Heart left ventricle (tissue), 16 donors: ENCODE data around the gene UNC13B. TPM values are rescaled to one million over a fixed set of nuclear protein-coding genes. Genes with fewer than 3 reads are reported as not detected.
A peak's percentile ranks its signal among the peaks of the same experiment; 100 is the strongest.

Experiments
- ATAC-seq, 4 donors: fragments of 200-7000 bp; cut with Tn5 transposase; one replicate each; pipeline ENCODE4 v1.9.1; 2020 to 2022; ENCODE audit warnings: moderate library complexity in 4 of 4, mild to moderate bottlenecking in 3 of 4, moderate number of reproducible peaks in 1 of 4
- DNase-seq, 5 donors: peaks; one replicate each; pipeline ENCODE4 v3.0.0-alpha.2; 2020
- H3K27ac ChIP-seq, 12 donors: fragments of 200-600 bp; sonication (generic) in 4 of 12; one replicate each; pipeline versions ENCODE4 v1.5.0 to v1.8.0; 2016 to 2022; ENCODE audit warnings: mild to moderate bottlenecking in 2 of 12
- H3K27me3 ChIP-seq, 9 donors: fragments of 200-600 bp; sonication (generic) in 2 of 9; one replicate each; pipeline versions ENCODE4 v1.5.1 to v1.8.0; 2016 to 2022; ENCODE audit warnings: mild to moderate bottlenecking in 3 of 9
- H3K36me3 ChIP-seq, 9 donors: fragments of 200-600 bp; sonication (generic) in 2 of 9; one replicate each; pipeline versions ENCODE4 v1.5.0 to v1.8.0; 2018 to 2022; ENCODE audit warnings: mild to moderate bottlenecking in 2 of 9
- H3K4me1 ChIP-seq, 12 donors: fragments of 200-600 bp; sonication (generic) in 4 of 12; one replicate each; pipeline versions ENCODE4 v1.5.0 to v1.8.0; 2016 to 2022; ENCODE audit warnings: mild to moderate bottlenecking in 3 of 12
- H3K4me3 ChIP-seq, 12 donors: fragments of 200-600 bp; sonication (generic) in 4 of 12; one replicate each; pipeline versions ENCODE4 v1.5.0 to v1.8.0; 2017 to 2022; ENCODE audit warnings: mild to moderate bottlenecking in 9 of 12, moderate library complexity in 4 of 12
- H3K9me3 ChIP-seq, 12 donors: fragments of 200-600 bp; sonication (generic) in 4 of 12; one replicate each; pipeline versions ENCODE4 v1.5.0 to v1.8.0; 2016 to 2022; ENCODE audit warnings: mild to moderate bottlenecking in 1 of 12
- POLR2A ChIP-seq, 2 donors: fragments of 450-650 bp; IDR thresholded peaks; one replicate each; pipeline ENCODE4 v1.6.1; 2017; ENCODE audit warnings: antibody characterized with exemption in 2 of 2, mild to moderate bottlenecking in 2 of 2, moderate library complexity in 2 of 2
- WGBS, 4 donors: extraction: QIAGEN DNeasy Blood & Tissue Kit in 2 of 4; methylation state at CpG; one replicate each; pipeline versions ENCODE4 v1.1.5 to v1.1.7; 2013 to 2018; 5-methylcytosine and 5-hydroxymethylcytosine counted together
- intact Hi-C, 10 donors: fragments of 100-400 bp; cut with DNase I; formaldehyde crosslinking; loops; one replicate each; pipeline versions ENCODE4 v1.11.1 to v1.14.2; 2022
- polyA plus RNA-seq, 2 donors: library from polyadenylated mRNA; stranded (reverse); fragments of 200-250 nt; gene quantifications; one replicate each; pipeline ENCODE4 v1.2.3, GENCODE V29; 2013
- total RNA-seq, 9 donors: library from RNA; depleted of rRNA in 2 of 9; stranded (reverse); fragments of >200 nt in 2 of 9; fragmentation: NEBNext Ultra II Directional in 3 of 9; extraction: Animal tissue kit (Norgen Biotek cat#: 25700) in 3 of 9; gene quantifications; one replicate each; pipeline versions ENCODE4 v1.1.0 to v1.2.4, GENCODE V29; 2016 to 2023
- TF ChIP-seq, protein P1 (sequence below), 12 donors: fragments of 200-600 bp; sonication (generic) in 4 of 12; IDR thresholded peaks; one replicate each; pipeline versions ENCODE4 v1.5.0 to v1.8.0; 2018 to 2022; ENCODE audit warnings: antibody characterized with exemption in 12 of 12, mild to moderate bottlenecking in 5 of 12
- donor health status: ischemic (EF 13 %, LVEDD 7.1; RV severe dilation, severe dysfunction).
- donor health status: healthy with polysubstance abuse.
- donor health status: DM: no; HTN: yes; CAD: no.
- donor health status: DM: no; HTN: no; CAD: no.
- donor health status: ischemic (EF 25% LVEDD 6.9; RV normal size, moderate dysfunction).
- donor health status: ischemic (EF 25% LVEDD 5.7; RV mildly dilated, moderate dysfunction).
- donor health status: healthy.
- donor health status: DM: yes; HTN: yes; CAD: no.
- donor health status: ischemic (EF 35%, LVEDD 5.7; RV mildly dilated, moderate dysfunction).
- donor health status: nonischemic (EF 11% LVEDD 7.7; RV severe dilation, severe dysfunction).
- donor health status: DM: yes; HTN: yes; CAD: no.
- donor health status: PGD.
- donor health status: ischemic (EF 29% LVEDD 5.4; RV normal size, mild dysfunction).
- donor health status: nonischemic (EF 23%, LVEDD 6.1; RV moderate dilation, normal function).

Gene UNC13B
- total and polyA plus RNA-seq, 11 donors, result 8.1 to 30.2 (median 21.2) TPM

- Histone ChIP-seq H3K27ac (no peak overlapping the region), H3K36me3 (no peaks in the 10 kb centered on the region), H3K27me3 (no peaks in the 10 kb centered on the region), H3K4me1 (peaks cover 0 to 15% (median 0%) of the 10 kb centered on the region in 12 donors), H3K9me3 (peaks cover 0 to 5% (median 0%) of the 10 kb centered on the region in 12 donors), H3K4me3 (no peak overlapping the region)
- TF ChIP-seq POLR2A (IDR thresholded peaks at IDR 0.05), result no peak
- TF ChIP-seq, protein P1, sequence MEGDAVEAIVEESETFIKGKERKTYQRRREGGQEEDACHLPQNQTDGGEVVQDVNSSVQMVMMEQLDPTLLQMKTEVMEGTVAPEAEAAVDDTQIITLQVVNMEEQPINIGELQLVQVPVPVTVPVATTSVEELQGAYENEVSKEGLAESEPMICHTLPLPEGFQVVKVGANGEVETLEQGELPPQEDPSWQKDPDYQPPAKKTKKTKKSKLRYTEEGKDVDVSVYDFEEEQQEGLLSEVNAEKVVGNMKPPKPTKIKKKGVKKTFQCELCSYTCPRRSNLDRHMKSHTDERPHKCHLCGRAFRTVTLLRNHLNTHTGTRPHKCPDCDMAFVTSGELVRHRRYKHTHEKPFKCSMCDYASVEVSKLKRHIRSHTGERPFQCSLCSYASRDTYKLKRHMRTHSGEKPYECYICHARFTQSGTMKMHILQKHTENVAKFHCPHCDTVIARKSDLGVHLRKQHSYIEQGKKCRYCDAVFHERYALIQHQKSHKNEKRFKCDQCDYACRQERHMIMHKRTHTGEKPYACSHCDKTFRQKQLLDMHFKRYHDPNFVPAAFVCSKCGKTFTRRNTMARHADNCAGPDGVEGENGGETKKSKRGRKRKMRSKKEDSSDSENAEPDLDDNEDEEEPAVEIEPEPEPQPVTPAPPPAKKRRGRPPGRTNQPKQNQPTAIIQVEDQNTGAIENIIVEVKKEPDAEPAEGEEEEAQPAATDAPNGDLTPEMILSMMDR (IDR thresholded peaks at IDR 0.05), result no peak
- intact Hi-C loops, result loop anchor here in 1 of 10 donors (10.0 kb wide), 1 partner anchor 83 kb away; no protein-coding TSS in a partner anchor
- DNase-seq, result no peak
- 70 to 82% (median 78%) methylated on average over 4 of the region's 4 CpGs for WGBS, 4 donors
- ATAC-seq, result no peak
Observed at GRCh38 chr9:35211854-35212253, 50.0 kb downstream of the UNC13B start.

- Histone ChIP-seq H3K4me3 (peak overlapping the region in 1 of 12 donors; percentile 12), H3K27ac (peak overlapping the region in 3 of 12 donors; percentile 6 to 58 (median 51)), H3K4me1 (peaks cover 0 to 3% (median 0%) of the 10 kb centered on the region in 12 donors), H3K9me3 (peaks cover 0 to 41% (median 14%) of the 10 kb centered on the region in 12 donors), H3K36me3 (no peaks in the 10 kb centered on the region), H3K27me3 (no peaks in the 10 kb centered on the region)
- ATAC-seq (peak in 3 of 4 donors; percentile 66 to 71 (median 68)), DNase-seq (no peak)
- WGBS, 4 donors, result 60 to 70% (median 68%) methylated on average over 6 of the region's 6 CpGs
- intact Hi-C loops, result loop anchor here in 1 of 10 donors (10.0 kb wide), 1 partner anchor 74 kb away; no protein-coding TSS in a partner anchor
- TF ChIP-seq, protein P1 (IDR thresholded peaks at IDR 0.05), result no peak
- TF ChIP-seq POLR2A (IDR thresholded peaks at IDR 0.05), result no peak
Observed at GRCh38 chr9:35220659-35221338, 59.0 kb downstream of the UNC13B start.

- peak in 2 of 4 donors; percentile 28 to 31 for ATAC-seq
- Histone ChIP-seq H3K4me1 (peaks cover 0 to 30% (median 15%) of the 10 kb centered on the region in 12 donors), H3K36me3 (no peaks in the 10 kb centered on the region), H3K27ac (no peak overlapping the region), H3K9me3 (peaks cover 0 to 34% (median 13%) of the 10 kb centered on the region in 12 donors), H3K27me3 (no peaks in the 10 kb centered on the region), H3K4me3 (no peak overlapping the region)
- DNase-seq, result no peak
- WGBS, 4 donors, result 84 to 95% (median 91%) methylated on average over 4 to 5 of the region's 5 CpGs
- TF ChIP-seq, protein P1 (IDR thresholded peaks at IDR 0.05), result no peak
- TF ChIP-seq POLR2A (IDR thresholded peaks at IDR 0.05), result no peak
- intact Hi-C loops, result loop anchor here in 1 of 10 donors (10.0 kb wide), 1 partner anchor 69 kb away; no protein-coding TSS in a partner anchor
Observed at GRCh38 chr9:35225677-35226076, 63.9 kb downstream of the UNC13B start.

DNA sequence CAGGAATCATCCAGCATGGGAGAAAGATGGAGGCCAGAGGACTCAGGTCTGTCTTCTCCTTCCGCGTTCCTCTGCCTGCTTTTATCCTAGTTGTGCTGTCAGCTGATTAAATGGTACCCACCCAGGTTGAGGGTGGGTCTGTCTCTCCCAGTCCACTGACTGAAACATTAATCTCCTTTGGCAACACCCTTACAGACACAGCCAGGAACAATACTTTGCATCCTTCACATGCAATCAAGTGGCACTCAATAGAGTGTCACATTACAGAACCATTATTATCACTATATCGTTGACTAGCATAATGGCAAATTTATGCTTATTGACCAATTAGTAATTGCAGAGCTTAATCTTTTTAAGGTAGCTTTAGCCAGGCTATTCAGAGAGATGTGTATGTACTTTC, 64.8 kb downstream of the UNC13B start:
- intact Hi-C loops, result loop anchor here in 1 of 10 donors (10.0 kb wide), 1 partner anchor 68 kb away; no protein-coding TSS in a partner anchor
- ATAC-seq (no peak), DNase-seq (no peak)
- H3K27me3 ChIP-seq, result no peaks in the 10 kb centered on the region
- WGBS, 4 donors, result 72 to 79% (median 77%) methylated on average over 3 of the region's 3 CpGs
- no peak overlapping the region for H3K27ac ChIP-seq
- TF ChIP-seq, protein P1 (IDR thresholded peaks at IDR 0.05), result no peak
- TF ChIP-seq POLR2A (IDR thresholded peaks at IDR 0.05), result no peak
- no peaks in the 10 kb centered on the region for H3K36me3 ChIP-seq
- H3K4me3 ChIP-seq, result no peak overlapping the region
- peaks cover 0 to 34% (median 13%) of the 10 kb centered on the region in 12 donors for H3K9me3 ChIP-seq
- H3K4me1 ChIP-seq, result peaks cover 0 to 30% (median 15%) of the 10 kb centered on the region in 12 donors
